ENCODE data around the gene TRPC4.
A peak's percentile ranks its signal among the peaks of the same experiment; 100 is the strongest.

TRPC4 gene

GRCh38 chr13:37641391-37641790 lies 228.2 kb downstream of the TRPC4 start:
- TF ChIP-seq CSDC2 (CRISPR knock-in tag; IDR thresholded peaks at IDR 0.05) (no peak), GLIS3 (CRISPR knock-in tag; IDR thresholded peaks at IDR 0.05) (no peak), PATZ1 (CRISPR knock-in tag; IDR thresholded peaks at IDR 0.05; ENCODE audit: borderline replicate concordance) (no peak), BACH2 (CRISPR knock-in tag; IDR thresholded peaks at IDR 0.05; ENCODE audit: borderline replicate concordance) (no peak), RARB (CRISPR knock-in tag; IDR thresholded peaks at IDR 0.05) (no peak), POU6F1 (CRISPR knock-in tag; IDR thresholded peaks at IDR 0.05; ENCODE audit: borderline replicate concordance, low read depth) (no peak), TSHZ2 (CRISPR knock-in tag; IDR thresholded peaks at IDR 0.05) (no peak), OSR1 (CRISPR knock-in tag; IDR thresholded peaks at IDR 0.05) (no peak), CSRNP3 (CRISPR knock-in tag; IDR thresholded peaks at IDR 0.05) (no peak), ZNF70 (CRISPR knock-in tag; IDR thresholded peaks at IDR 0.05) (no peak), ESRRG (CRISPR knock-in tag; IDR thresholded peaks at IDR 0.05) (no peak), TOX (CRISPR knock-in tag; IDR thresholded peaks at IDR 0.05; ENCODE audit: borderline replicate concordance) (no peak), PPARA (CRISPR knock-in tag; IDR thresholded peaks at IDR 0.05; ENCODE audit: borderline replicate concordance) (no peak), ZFP3 (CRISPR knock-in tag; IDR thresholded peaks at IDR 0.05) (no peak), ZFP30 (CRISPR knock-in tag; IDR thresholded peaks at IDR 0.05) (no peak)
- ATAC-seq = no peak

- TF ChIP-seq ESRRG (CRISPR knock-in tag; IDR thresholded peaks at IDR 0.05) (no peak), OSR1 (CRISPR knock-in tag; IDR thresholded peaks at IDR 0.05) (no peak), BACH2 (CRISPR knock-in tag; IDR thresholded peaks at IDR 0.05; ENCODE audit: borderline replicate concordance) (no peak), RARB (CRISPR knock-in tag; IDR thresholded peaks at IDR 0.05) (no peak), POU6F1 (CRISPR knock-in tag; IDR thresholded peaks at IDR 0.05; ENCODE audit: borderline replicate concordance, low read depth) (no peak), ZNF8 (CRISPR knock-in tag; IDR thresholded peaks at IDR 0.05) (no peak), PPARA (CRISPR knock-in tag; IDR thresholded peaks at IDR 0.05; ENCODE audit: borderline replicate concordance) (no peak), PATZ1 (CRISPR knock-in tag; IDR thresholded peaks at IDR 0.05; ENCODE audit: borderline replicate concordance) (no peak)
- peak; percentile 88 for ATAC-seq
Observed at GRCh38 chr13:37640499-37640898, 229.1 kb downstream of the TRPC4 start.

GRCh38 chr13:37636701-37637100 lies 232.9 kb downstream of the TRPC4 start:
- no peak for TF ChIP-seq PPARA (CRISPR knock-in tag; IDR thresholded peaks at IDR 0.05; ENCODE audit: borderline replicate concordance)
- no peak for TF ChIP-seq ARNTL (CRISPR knock-in tag; IDR thresholded peaks at IDR 0.05; ENCODE audit: borderline replicate concordance, low read depth)
- TF ChIP-seq SNAI2 (CRISPR knock-in tag; IDR thresholded peaks at IDR 0.05) = no peak
- no peak for TF ChIP-seq CREB5 (CRISPR knock-in tag; IDR thresholded peaks at IDR 0.05; ENCODE audit: low read depth)
- no peak for TF ChIP-seq GLIS3 (CRISPR knock-in tag; IDR thresholded peaks at IDR 0.05)
- no peak for TF ChIP-seq ZFP30 (CRISPR knock-in tag; IDR thresholded peaks at IDR 0.05)
- no peak for TF ChIP-seq TOX (CRISPR knock-in tag; IDR thresholded peaks at IDR 0.05; ENCODE audit: borderline replicate concordance)
- no peak for TF ChIP-seq TSHZ2 (CRISPR knock-in tag; IDR thresholded peaks at IDR 0.05)
- no peak for TF ChIP-seq ZNF8 (CRISPR knock-in tag; IDR thresholded peaks at IDR 0.05)
- no peak for TF ChIP-seq ZC3H10 (CRISPR knock-in tag; IDR thresholded peaks at IDR 0.05)
- TF ChIP-seq RARB (CRISPR knock-in tag; IDR thresholded peaks at IDR 0.05) = no peak
- no peak for TF ChIP-seq OSR1 (CRISPR knock-in tag; IDR thresholded peaks at IDR 0.05)
- TF ChIP-seq BACH2 (CRISPR knock-in tag; IDR thresholded peaks at IDR 0.05; ENCODE audit: borderline replicate concordance) = no peak
- ATAC-seq = no peak

All from SK-N-SH treated with all-trans-retinoic acid at 6 μM for 48 hours (cell line).